GM03348 (cell line): ENCODE results near the gene HSD17B7.

ENCODE experiments used
- DNase-seq: peaks from one replicate; pipeline ENCODE4 v3.0.0; 2012; ENCODE audit warnings: low spot score

HSD17B7 gene

GRCh38 chr1:162857850-162858249 lies 67.3 kb downstream of the HSD17B7 start:
- peak; percentile 31 for DNase-seq

- no peak for DNase-seq
These were observed 68.7 kb downstream of the HSD17B7 start for GRCh38 chr1:162859191-162859590.

GRCh38 chr1:162861101-162861500 lies 70.6 kb downstream of the HSD17B7 start, which contains the start of gene CCDC190:
TSS of gene CCDC190 (minus strand) at chr1:162861175. CDS start at chr1:162859646, 1,529 bp downstream.
- peak; percentile 13 for DNase-seq

- no peak for DNase-seq
These were observed 71.1 kb downstream of the HSD17B7 start for GRCh38 chr1:162861625-162862024.
